Keratinocyte (primary cell): ENCODE measurements around the gene TIAL1. TPM values are rescaled to one million over a fixed set of nuclear protein-coding genes. Genes with fewer than 3 reads are reported as not detected.

Source experiments
- DNase-seq: peaks from one replicate; pipeline ENCODE4 v3.0.0-alpha.2; 2011; ENCODE audit warnings: low read depth, missing footprints, low spot score
- FAIRE-seq: peaks from 2 replicates; lab custom pipeline; 2011; peaks lifted over from hg19 to GRCh38; lab: Jason Lieb, UNC
- H2AFZ ChIP-seq: 2 replicates; pipeline ENCODE4 v1.6.0; 2012; ENCODE audit warnings: low read length, control low read depth, inconsistent platforms; ENCODE audit not compliant: control insufficient read depth
- H3K27ac ChIP-seq: 2 replicates; pipeline ENCODE4 v1.5.1; 2011; ENCODE audit warnings: low read length; ENCODE audit not compliant: control insufficient read depth, insufficient read depth
- H3K27me3 ChIP-seq: 3 replicates; pipeline ENCODE4 v1.6.0; 2011; ENCODE audit warnings: low read length; ENCODE audit not compliant: control insufficient read depth, insufficient read depth; ENCODE audit errors: extremely low read depth
- H3K36me3 ChIP-seq, 2 experiments: 2 replicates in 1 of 2; 3 replicates in 1 of 2; pipeline ENCODE4 v1.5.1; 2011; ENCODE audit warnings: low read length in 2 of 2, mild to moderate bottlenecking in 1 of 2; ENCODE audit not compliant: control insufficient read depth in 2 of 2, insufficient read depth in 2 of 2; ENCODE audit errors: extremely low read depth in 1 of 2
- H3K4me1 ChIP-seq: 3 replicates; pipeline ENCODE4 v1.5.1; 2011; ENCODE audit warnings: low read length; ENCODE audit not compliant: control insufficient read depth, insufficient read depth; ENCODE audit errors: extremely low read depth
- H3K4me2 ChIP-seq: 3 replicates; pipeline ENCODE4 v1.6.0; 2011; ENCODE audit warnings: low read depth, low read length; ENCODE audit not compliant: control insufficient read depth, insufficient read depth; ENCODE audit errors: extremely low read depth
- H3K4me3 ChIP-seq, 3 experiments: fragments of 200-600 bp in 1 of 3; sonication (generic) in 1 of 3; 2 replicates in 2 of 3; 3 replicates in 1 of 3; pipeline ENCODE4 v1.5.1; 2011 to 2016; ENCODE audit warnings: low read length in 3 of 3, mild to moderate bottlenecking in 3 of 3, control low read depth in 2 of 3, inconsistent platforms in 1 of 3, low read depth in 1 of 3, mixed read lengths in 1 of 3, mixed run types in 1 of 3, moderate library complexity in 1 of 3; ENCODE audit not compliant: control insufficient read depth in 2 of 3, insufficient read depth in 2 of 3; ENCODE audit errors: extremely low read depth in 1 of 3
- H3K79me2 ChIP-seq: 2 replicates; pipeline ENCODE4 v1.6.0; 2012; ENCODE audit warnings: low read length; ENCODE audit not compliant: control insufficient read depth, insufficient read depth
- H3K9ac ChIP-seq: 3 replicates; pipeline ENCODE4 v1.6.0; 2011; ENCODE audit warnings: low read length; ENCODE audit not compliant: control insufficient read depth, insufficient read depth; ENCODE audit errors: extremely low read depth
- H3K9me1 ChIP-seq: 3 replicates; pipeline ENCODE4 v1.6.0; 2011; ENCODE audit warnings: low read length; ENCODE audit not compliant: control insufficient read depth, insufficient read depth; ENCODE audit errors: extremely low read depth
- H3K9me3 ChIP-seq: 2 replicates; pipeline ENCODE4 v1.5.1; 2012; ENCODE audit warnings: low read depth, low read length; ENCODE audit not compliant: control insufficient read depth
- H4K20me1 ChIP-seq: 3 replicates; pipeline ENCODE4 v1.6.0; 2011; ENCODE audit warnings: low read length; ENCODE audit not compliant: control insufficient read depth, insufficient read depth; ENCODE audit errors: extremely low read depth
- EZH2 ChIP-seq: IDR thresholded peaks from one replicate; pipeline ENCODE4 v1.6.1; 2012; ENCODE audit warnings: inconsistent platforms, mild to moderate bottlenecking, low read length, moderate library complexity
- dilution Hi-C: fragments of 300-500 bp; cut with MboI; formaldehyde crosslinking; loops from one replicate; pipeline ENCODE4 v1.7.0; 2020; ENCODE audit warnings: low sequenced_read_pairs; ENCODE audit not compliant: extremely low pct_ligation_motif_present
- polyA plus RNA-seq, 5 experiments: library from polyadenylated mRNA; depleted of rRNA in 3 of 5; stranded (reverse) in 3 of 5; stranded (forward) in 1 of 5; unstranded in 1 of 5; fragments of >200 nt; gene quantifications; 1 replicate in 1 of 5; 2 replicates in 3 of 5; 3 replicates in 1 of 5; pipeline versions ENCODE4 v1.2.1 to v1.2.3, GENCODE V29; 2011 to 2012; ENCODE audit warnings: missing spikeins in 2 of 5, low read depth in 1 of 5, low replicate concordance in 1 of 5
- TF ChIP-seq, protein P1 (sequence below), 3 experiments: IDR thresholded peaks in 1 of 3; conservative IDR thresholded peaks in 1 of 3; optimal IDR thresholded peaks in 1 of 3; 2 replicates in 2 of 3; 3 replicates in 1 of 3; pipeline versions ENCODE3 to v1.5.1; 2011; ENCODE audit warnings: low read length in 3 of 3, mild to moderate bottlenecking in 3 of 3, moderate library complexity in 2 of 3, control low read depth in 1 of 3, inconsistent platforms in 1 of 3; ENCODE audit not compliant: insufficient read depth in 2 of 3; ENCODE audit errors: extremely low read depth in 1 of 3

TIAL1 gene
- polyA plus RNA-seq, 1 donor (not counting 4 experiments of a cell fraction or from before 2014, with no cell fraction given), result 117 TPM

DNA sequence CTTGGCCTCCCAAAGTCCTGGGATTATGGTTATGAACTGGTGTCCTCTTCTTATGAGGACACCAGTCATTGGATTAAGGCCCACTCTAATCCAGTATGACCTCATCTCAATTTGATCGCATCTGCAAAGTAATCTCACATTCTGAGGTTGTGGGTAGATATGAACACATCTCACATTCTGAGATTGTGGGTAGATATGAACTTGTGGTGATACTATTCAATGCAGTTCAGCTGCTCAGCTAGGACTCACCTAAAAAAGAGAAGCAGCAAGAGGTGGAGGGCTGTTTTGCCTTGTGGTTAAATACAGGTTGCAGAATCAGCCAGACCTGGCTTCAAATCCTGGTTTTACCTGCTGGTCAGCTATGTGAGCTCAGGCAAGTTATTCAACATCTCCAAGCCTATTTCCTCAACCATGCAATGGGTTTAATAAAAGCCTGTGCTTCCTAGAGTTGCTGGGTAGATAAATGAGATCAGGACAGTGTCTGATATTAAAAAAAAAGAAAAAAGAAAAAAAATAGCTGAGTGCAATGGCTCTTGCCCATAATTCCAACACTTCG, 45.9 kb upstream of the TIAL1 start:
- Histone ChIP-seq H3K27me3 (no peaks in the 10 kb centered on the region), H4K20me1 (no peaks in the 10 kb centered on the region), H3K4me1 (no peaks in the 10 kb centered on the region), H3K9me1 (no peaks in the 10 kb centered on the region), H3K9ac (no peak overlapping the region), H3K4me3 (no peak overlapping the region), H2AFZ (no peak overlapping the region), H3K9me3 (peaks cover 9% of the 10 kb centered on the region), H3K79me2 (no peaks in the 10 kb centered on the region), H3K27ac (no peak overlapping the region), H3K36me3 (no peaks in the 10 kb centered on the region), H3K4me2 (no peak overlapping the region)
- DNase-seq, result no peak
- peak; percentile 39 for FAIRE-seq
- no peak for TF ChIP-seq EZH2
- TF ChIP-seq, protein P1, sequence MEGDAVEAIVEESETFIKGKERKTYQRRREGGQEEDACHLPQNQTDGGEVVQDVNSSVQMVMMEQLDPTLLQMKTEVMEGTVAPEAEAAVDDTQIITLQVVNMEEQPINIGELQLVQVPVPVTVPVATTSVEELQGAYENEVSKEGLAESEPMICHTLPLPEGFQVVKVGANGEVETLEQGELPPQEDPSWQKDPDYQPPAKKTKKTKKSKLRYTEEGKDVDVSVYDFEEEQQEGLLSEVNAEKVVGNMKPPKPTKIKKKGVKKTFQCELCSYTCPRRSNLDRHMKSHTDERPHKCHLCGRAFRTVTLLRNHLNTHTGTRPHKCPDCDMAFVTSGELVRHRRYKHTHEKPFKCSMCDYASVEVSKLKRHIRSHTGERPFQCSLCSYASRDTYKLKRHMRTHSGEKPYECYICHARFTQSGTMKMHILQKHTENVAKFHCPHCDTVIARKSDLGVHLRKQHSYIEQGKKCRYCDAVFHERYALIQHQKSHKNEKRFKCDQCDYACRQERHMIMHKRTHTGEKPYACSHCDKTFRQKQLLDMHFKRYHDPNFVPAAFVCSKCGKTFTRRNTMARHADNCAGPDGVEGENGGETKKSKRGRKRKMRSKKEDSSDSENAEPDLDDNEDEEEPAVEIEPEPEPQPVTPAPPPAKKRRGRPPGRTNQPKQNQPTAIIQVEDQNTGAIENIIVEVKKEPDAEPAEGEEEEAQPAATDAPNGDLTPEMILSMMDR (optimal IDR thresholded peaks at IDR 0.05 in 1 of 3, IDR thresholded peaks at IDR 0.05 in 1 of 3, conservative IDR thresholded peaks at IDR 0.05 in 1 of 3; ENCODE audit: extremely low read depth in 1 of 3, insufficient read depth in 2 of 3, low read length in 3 of 3), result no peak
- dilution Hi-C loops, result no loop called here

DNA sequence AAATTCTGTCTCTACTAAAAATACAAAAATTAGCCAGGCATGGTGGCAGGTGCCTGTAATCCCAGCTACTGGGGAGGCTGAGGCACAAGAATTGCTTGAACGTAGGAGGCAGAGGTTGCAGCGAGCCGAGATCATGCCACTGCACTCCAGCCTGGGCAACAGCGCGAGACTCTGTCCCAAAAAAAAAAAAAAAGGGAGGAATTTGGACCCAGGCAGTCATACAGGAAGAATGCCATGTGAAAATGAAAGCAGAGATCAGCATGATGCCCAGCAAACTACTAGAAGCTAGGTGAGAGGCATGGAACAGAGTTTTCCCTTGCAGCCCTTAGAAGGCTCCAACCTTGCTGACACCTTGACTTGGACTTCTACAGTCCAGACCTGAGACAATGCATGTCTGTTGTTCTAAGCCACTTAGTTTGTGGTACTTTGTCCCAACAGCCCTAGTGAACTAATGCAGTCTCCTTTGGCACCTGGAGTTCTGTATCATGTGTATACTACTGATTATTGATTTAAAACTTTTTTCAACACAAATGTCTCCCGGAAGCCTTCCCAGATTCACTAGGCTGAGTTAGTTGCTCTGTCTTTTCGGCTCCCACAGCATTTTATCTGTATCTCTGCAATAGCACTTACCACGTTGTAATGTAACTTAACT, 44.2 kb upstream of the TIAL1 start:
- DNase-seq (no peak), FAIRE-seq (no peak)
- Histone ChIP-seq H2AFZ (no peak overlapping the region), H3K4me3 (no peak overlapping the region), H3K36me3 (no peaks in the 10 kb centered on the region), H3K79me2 (no peaks in the 10 kb centered on the region), H3K4me2 (no peak overlapping the region), H3K9me1 (no peaks in the 10 kb centered on the region), H4K20me1 (no peaks in the 10 kb centered on the region), H3K9ac (no peak overlapping the region), H3K9me3 (peaks cover 7% of the 10 kb centered on the region), H3K27ac (no peak overlapping the region), H3K4me1 (no peaks in the 10 kb centered on the region), H3K27me3 (no peaks in the 10 kb centered on the region)
- dilution Hi-C loops, result no loop called here
- TF ChIP-seq EZH2, result no peak
- TF ChIP-seq, protein P1 (optimal IDR thresholded peaks at IDR 0.05 in 1 of 3, IDR thresholded peaks at IDR 0.05 in 1 of 3, conservative IDR thresholded peaks at IDR 0.05 in 1 of 3; ENCODE audit: extremely low read depth in 1 of 3, insufficient read depth in 2 of 3, low read length in 3 of 3), result no peak
